H1 (cell line): ENCODE data around the gene HNRNPA1. TPM values are rescaled to one million over a fixed set of nuclear protein-coding genes. Genes with fewer than 3 reads are reported as not detected.

Experiments used
- CTCF ChIA-PET: fragments of 300-600 bp; sonication (Branson Sonifier 250); formaldehyde crosslinking; loops from one replicate; lab custom pipeline; 2021; ENCODE audit not compliant: partially characterized antibody; lab: Charles Lee
- POLR2A ChIA-PET: fragments of 300-600 bp; sonication (Branson Sonifier 250); formaldehyde crosslinking; loops from one replicate; lab custom pipeline; 2021; ENCODE audit warnings: inconsistent platforms; ENCODE audit not compliant: partially characterized antibody; lab: Charles Lee
- DNase-seq, 2 experiments: peaks; one replicate each; pipeline versions ENCODE4 v3.0.0 to v3.0.0-alpha.2; 2010 to 2022; ENCODE audit warnings: low spot score in 2 of 2, low read depth in 1 of 2, mixed read lengths in 1 of 2
- FAIRE-seq: peaks from 2 replicates; lab custom pipeline; 2011; peaks lifted over from hg19 to GRCh38; lab: Jason Lieb, UNC
- H2AFZ ChIP-seq: 2 replicates; pipeline ENCODE4 v1.8.1; 2012; ENCODE audit warnings: low read length, inconsistent platforms
- H2AK5ac ChIP-seq: 2 replicates; pipeline ENCODE4 v1.6.1; 2013; ENCODE audit warnings: low read depth, low read length
- H2BK120ac ChIP-seq: replicated peaks from 2 replicates; pipeline ENCODE3; 2013; ENCODE audit warnings: low read depth, low read length, inconsistent platforms
- H2BK12ac ChIP-seq: 2 replicates; pipeline ENCODE4 v1.6.1; 2013; ENCODE audit warnings: low read depth, low read length
- H2BK15ac ChIP-seq: 2 replicates; pipeline ENCODE4 v1.6.1; 2013; ENCODE audit warnings: low read length
- H2BK20ac ChIP-seq: 2 replicates; pipeline ENCODE4 v1.6.1; 2013; ENCODE audit warnings: low read length
- H2BK5ac ChIP-seq: 2 replicates; pipeline ENCODE4 v1.6.1; 2013; ENCODE audit warnings: low read depth, low read length
- H3K14ac ChIP-seq: 2 replicates; pipeline ENCODE4 v1.6.1; 2013; ENCODE audit warnings: inconsistent platforms; ENCODE audit not compliant: insufficient read length
- H3K18ac ChIP-seq: 2 replicates; pipeline ENCODE4 v1.6.1; 2013; ENCODE audit warnings: low read length; ENCODE audit errors: extremely low read depth
- H3K23ac ChIP-seq: 2 replicates; pipeline ENCODE4 v1.6.1; 2013; ENCODE audit warnings: inconsistent platforms; ENCODE audit not compliant: insufficient read length
- H3K23me2 ChIP-seq: 2 replicates; pipeline ENCODE4 v1.6.1; 2013; ENCODE audit warnings: low read depth, low read length
- H3K27ac ChIP-seq: 2 replicates; pipeline ENCODE4 v1.6.1; 2011; ENCODE audit warnings: low read depth, low read length, inconsistent platforms
- H3K27me3 ChIP-seq, 4 experiments: replicated peaks in 1 of 4; 1 replicate in 1 of 4; 2 replicates in 3 of 4; pipeline versions ENCODE4 v1.6.1 to v1.8.1; 2011 to 2013; ENCODE audit warnings: low read length in 3 of 4, mild to moderate bottlenecking in 3 of 4, inconsistent platforms in 2 of 4, mixed read lengths in 2 of 4, moderate library complexity in 1 of 4; ENCODE audit not compliant: control insufficient read depth in 3 of 4, insufficient read depth in 3 of 4; ENCODE audit errors: extremely low read depth in 1 of 4
- H3K36me3 ChIP-seq, 4 experiments: 2 replicates each; pipeline versions ENCODE4 v1.6.1 to v1.8.1; 2011 to 2013; ENCODE audit warnings: mild to moderate bottlenecking in 4 of 4, low read length in 3 of 4, moderate library complexity in 2 of 4, control low read depth in 1 of 4, inconsistent platforms in 1 of 4; ENCODE audit not compliant: insufficient read depth in 4 of 4, control insufficient read depth in 2 of 4
- H3K4ac ChIP-seq: replicated peaks from 2 replicates; pipeline ENCODE3; 2013; ENCODE audit warnings: low read length, low read depth, mixed read lengths, inconsistent platforms; ENCODE audit not compliant: insufficient read length
- H3K4me1 ChIP-seq, 4 experiments: replicated peaks in 1 of 4; 1 replicate in 1 of 4; 2 replicates in 3 of 4; pipeline versions ENCODE4 v1.6.1 to v1.8.1; 2011 to 2013; ENCODE audit warnings: low read length in 3 of 4, inconsistent platforms in 2 of 4, mixed read lengths in 1 of 4; ENCODE audit not compliant: insufficient read depth in 4 of 4, control insufficient read depth in 3 of 4
- H3K4me2 ChIP-seq, 2 experiments: 2 replicates each; pipeline versions ENCODE4 v1.6.1 to v1.8.1; 2011 to 2013; ENCODE audit warnings: low read depth in 2 of 2, low read length in 2 of 2, control low read depth in 1 of 2, inconsistent platforms in 1 of 2, mild to moderate bottlenecking in 1 of 2; ENCODE audit not compliant: insufficient read depth in 1 of 2
- H3K4me3 ChIP-seq, 4 experiments: fragments of 200-600, 300-600 bp in 1 of 4; sonication (generic), shearing (Covaris generic), sonication (Bioruptor Twin) in 1 of 4; 2 replicates each; pipeline versions ENCODE4 v1.5.1 to v1.8.1; 2011 to 2016; ENCODE audit warnings: low read length in 4 of 4, low read depth in 3 of 4, control low read depth in 2 of 4, inconsistent platforms in 2 of 4, mild to moderate bottlenecking in 2 of 4, mixed read lengths in 1 of 4, moderate library complexity in 1 of 4; ENCODE audit not compliant: insufficient read depth in 2 of 4; ENCODE audit errors: extremely low read depth in 1 of 4
- H3K56ac ChIP-seq: replicated peaks from 2 replicates; pipeline ENCODE3; 2013; ENCODE audit warnings: low read depth, mild to moderate bottlenecking, mixed read lengths, low read length, inconsistent platforms; ENCODE audit not compliant: insufficient read length
- H3K79me1 ChIP-seq: 2 replicates; pipeline ENCODE4 v1.6.1; 2013; ENCODE audit warnings: low read depth, low read length, control low read depth
- H3K79me2 ChIP-seq, 2 experiments: 2 replicates each; pipeline versions ENCODE4 v1.6.1 to v1.8.1; 2012 to 2013; ENCODE audit warnings: low read length in 2 of 2, mild to moderate bottlenecking in 2 of 2, inconsistent platforms in 1 of 2; ENCODE audit not compliant: insufficient read depth in 2 of 2, control insufficient read depth in 1 of 2
- H3K9ac ChIP-seq, 4 experiments: replicated peaks in 1 of 4; 1 replicate in 1 of 4; 2 replicates in 3 of 4; pipeline versions ENCODE4 v1.6.1 to v1.8.1; 2011 to 2013; ENCODE audit warnings: low read depth in 3 of 4, low read length in 3 of 4, control low read depth in 2 of 4, mild to moderate bottlenecking in 2 of 4, moderate library complexity in 2 of 4, inconsistent platforms in 1 of 4; ENCODE audit errors: extremely low read depth in 1 of 4
- H3K9me3 ChIP-seq, 2 experiments: 2 replicates each; pipeline versions ENCODE4 v1.6.1 to v1.8.1; 2012 to 2013; ENCODE audit warnings: mild to moderate bottlenecking in 2 of 2, moderate library complexity in 2 of 2, control low read depth in 1 of 2, inconsistent platforms in 1 of 2, low read depth in 1 of 2, low read length in 1 of 2, mixed read lengths in 1 of 2; ENCODE audit not compliant: insufficient read depth in 2 of 2
- H4K20me1 ChIP-seq, 2 experiments: replicated peaks in 1 of 2; 2 replicates each; pipeline versions ENCODE3 to v1.8.1; 2011 to 2013; ENCODE audit warnings: inconsistent platforms in 2 of 2, low read length in 2 of 2, mild to moderate bottlenecking in 1 of 2; ENCODE audit not compliant: insufficient read depth in 2 of 2, control insufficient read depth in 1 of 2
- H4K5ac ChIP-seq: 2 replicates; pipeline ENCODE4 v1.6.1; 2013; ENCODE audit warnings: low read length, low read depth, mixed read lengths, inconsistent platforms; ENCODE audit not compliant: insufficient read length
- H4K8ac ChIP-seq: 2 replicates; pipeline ENCODE4 v1.8.0; 2013; ENCODE audit warnings: mild to moderate bottlenecking, moderate library complexity, low read length, inconsistent platforms; ENCODE audit not compliant: insufficient read depth; ENCODE audit errors: extremely low read depth
- H4K91ac ChIP-seq: replicated peaks from 2 replicates; pipeline ENCODE3; 2013; ENCODE audit warnings: low read length, mixed read lengths, inconsistent platforms; ENCODE audit not compliant: insufficient read length
- CREB1 ChIP-seq: IDR thresholded peaks from 2 replicates; pipeline ENCODE4 v1.6.1; 2012; ENCODE audit warnings: inconsistent platforms
- EGR1 ChIP-seq: IDR thresholded peaks from 2 replicates; pipeline ENCODE4 v1.6.1; 2011; ENCODE audit warnings: low read depth, low read length, borderline replicate concordance
- EP300 ChIP-seq, 2 experiments: IDR thresholded peaks; 1 replicate in 1 of 2; 2 replicates in 1 of 2; pipeline ENCODE4 v1.6.1; 2011 to 2012; ENCODE audit warnings: low read depth in 2 of 2, low read length in 2 of 2, mild to moderate bottlenecking in 2 of 2, borderline replicate concordance in 1 of 2, inconsistent platforms in 1 of 2, moderate library complexity in 1 of 2
- SP2 ChIP-seq: IDR thresholded peaks from 2 replicates; pipeline ENCODE4 v1.6.1; 2012; ENCODE audit warnings: mild to moderate bottlenecking, low read length, inconsistent platforms
- SP4 ChIP-seq: IDR thresholded peaks from 2 replicates; pipeline ENCODE4 v1.6.1; 2012; ENCODE audit warnings: low read length, inconsistent platforms
- SRF ChIP-seq: IDR thresholded peaks from 2 replicates; pipeline ENCODE4 v1.6.1; 2011; ENCODE audit warnings: mild to moderate bottlenecking, low read depth, low read length, moderate library complexity
- TAF1 ChIP-seq: IDR thresholded peaks from 2 replicates; pipeline ENCODE4 v1.6.1; 2011; ENCODE audit warnings: mild to moderate bottlenecking, low read depth, low read length
- WGBS, 2 experiments: shearing (Covaris generic) in 1 of 2; methylation state at CpG; one replicate each; pipeline versions ENCODE4 v1.1.6 to v1.1.7; 2013 to 2015; ENCODE audit warnings: low lambda C conversion rate in 2 of 2, mixed read lengths in 2 of 2, inconsistent platforms in 1 of 2, low coverage in 1 of 2, missing lambda C conversion rate in 1 of 2; ENCODE audit not compliant: insufficient replicate concordance in 2 of 2, insufficient coverage in 1 of 2, insufficient read length in 1 of 2; ENCODE audit errors: extremely low coverage in 1 of 2, missing lambda C conversion rate in 1 of 2; 5-methylcytosine and 5-hydroxymethylcytosine counted together
- polyA plus RNA-seq, 7 experiments: library from polyadenylated mRNA; depleted of rRNA in 3 of 7; stranded (reverse) in 5 of 7; unstranded in 2 of 7; fragments of >200 nt in 5 of 7; fragments of 200-250 nt in 2 of 7; gene quantifications; 1 replicate in 5 of 7; 2 replicates in 1 of 7; 4 replicates in 1 of 7; pipeline versions ENCODE4 v1.2.1 to v1.2.3, GENCODE V29; 2011 to 2013; ENCODE audit warnings: missing spikeins in 2 of 7, mixed read lengths in 2 of 7
- total RNA-seq: library from RNA; stranded (reverse); fragmentation: NEBNext Ultra II Directional; extraction: Animal tissue kit (Norgen Biotek cat#: 25700); gene quantifications from 2 replicates; pipeline ENCODE4 v1.2.1, GENCODE V29; 2021
- TF ChIP-seq, protein P1 (sequence below): IDR thresholded peaks from 2 replicates; pipeline ENCODE4 v1.6.1; 2011; ENCODE audit warnings: low read length, improper control_type of control experiment

The HNRNPA1 gene
- total and polyA plus RNA-seq, 2 of the 8 experiments (the other 6 are each of a cell fraction or from before 2014, with no cell fraction given), result 835 to 2,738 TPM

GRCh38 chr12:54292083-54292930 is 11.8 kb downstream of the HNRNPA1 start:
- Histone ChIP-seq H4K5ac (no peak overlapping the region), H3K14ac (no peak overlapping the region), H3K27me3 (no peaks in the 10 kb centered on the region), H3K23me2 (no peaks in the 10 kb centered on the region), H2BK5ac (no peak overlapping the region), H4K8ac (no peak overlapping the region), H3K4me3 (no peak overlapping the region), H3K27ac (no peak overlapping the region), H2AK5ac (no peak overlapping the region), H3K36me3 (peaks cover 1 to 17% (median 3%) of the 10 kb centered on the region in 4 experiments; a peak in 6 of 8 replicates), H3K4me1 (no peaks in the 10 kb centered on the region), H3K23ac (no peak overlapping the region), H2AFZ (no peak overlapping the region), H3K79me1 (no peaks in the 10 kb centered on the region), H3K79me2 (no peaks in the 10 kb centered on the region), H2BK120ac (no peak overlapping the region), H3K56ac (no peak overlapping the region), H3K18ac (no peak overlapping the region), H3K4ac (no peak overlapping the region), H2BK12ac (no peak overlapping the region), H3K4me2 (no peak overlapping the region), H2BK20ac (no peak overlapping the region), H3K9ac (no peak overlapping the region), H4K20me1 (peaks cover 0 to 2% of the 10 kb centered on the region in 2 experiments), H2BK15ac (no peak overlapping the region), H4K91ac (no peak overlapping the region), H3K9me3 (no peaks in the 10 kb centered on the region)
- 96% methylated on average over 30 of the region's 30 CpGs; no CpG with 5 or more reads in 1 of the 2 experiments for WGBS, 2 experiments
- DNase-seq, result no peak
- CTCF ChIA-PET, result interaction anchor here (0.7 to 14.9 kb wide), 25 partner anchors 8 to 148 kb away, joined by 3 to 618 read pairs (median 8); partner anchors contain the start of genes CBX5, COPZ1, HNRNPA1 and NFE2
- no peak for FAIRE-seq
- POLR2A ChIA-PET, result interaction anchor here (0.8 to 15.0 kb wide), 20 partner anchors 7 to 80 kb away, joined by 3 to 1006 read pairs (median 6); partner anchors contain the start of genes CBX5, COPZ1, HNRNPA1 and NFE2
- TF ChIP-seq SP2 (no peak), SRF (no peak), SP4 (no peak), TAF1 (no peak), EP300 (IDR thresholded peaks at IDR 0.05; ENCODE audit: borderline replicate concordance in 1 of 2, low read depth in 2 of 2, low read length in 2 of 2) (no peak), EGR1 (no peak), CREB1 (no peak)
- TF ChIP-seq, protein P1, sequence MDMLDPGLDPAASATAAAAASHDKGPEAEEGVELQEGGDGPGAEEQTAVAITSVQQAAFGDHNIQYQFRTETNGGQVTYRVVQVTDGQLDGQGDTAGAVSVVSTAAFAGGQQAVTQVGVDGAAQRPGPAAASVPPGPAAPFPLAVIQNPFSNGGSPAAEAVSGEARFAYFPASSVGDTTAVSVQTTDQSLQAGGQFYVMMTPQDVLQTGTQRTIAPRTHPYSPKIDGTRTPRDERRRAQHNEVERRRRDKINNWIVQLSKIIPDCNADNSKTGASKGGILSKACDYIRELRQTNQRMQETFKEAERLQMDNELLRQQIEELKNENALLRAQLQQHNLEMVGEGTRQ, result no peak
